GM18520 (cell line): ENCODE results near the gene DHRS12.

Experiments
- ATAC-seq: cut with Tn5 transposase; IDR thresholded peaks from one replicate; pipeline ENCODE4 v1.9.1; 2021; ENCODE audit not compliant: unreplicated experiment

DHRS12 gene

GRCh38 chr13:51811046-51811445, 7.1 kb upstream of the DHRS12 start:
- ATAC-seq, result no peak

GRCh38 chr13:51808811-51809210, 4.8 kb upstream of the DHRS12 start:
- ATAC-seq, result no peak

- no peak for ATAC-seq
These were observed 3.1 kb upstream of the DHRS12 start for GRCh38 chr13:51807041-51807440.

- no peak for ATAC-seq
These were observed 2.6 kb upstream of the DHRS12 start for GRCh38 chr13:51806566-51806965.

- ATAC-seq, result no peak
These were observed 2.0 kb upstream of the DHRS12 start for GRCh38 chr13:51805925-51806324.

- no peak for ATAC-seq
These were observed 1.4 kb upstream of the DHRS12 start for GRCh38 chr13:51805313-51805712.

GRCh38 chr13:51804295-51805172, 571 bp upstream of the DHRS12 start:
- no peak for ATAC-seq

- no peak for ATAC-seq
These were observed 1.1 kb downstream of the DHRS12 start for GRCh38 chr13:51802631-51803418.

- ATAC-seq, result no peak
These were observed 2.3 kb downstream of the DHRS12 start for GRCh38 chr13:51801631-51802099.

GRCh38 chr13:51800486-51800885, 3.5 kb downstream of the DHRS12 start:
- no peak for ATAC-seq

GRCh38 chr13:51799261-51799660, 4.7 kb downstream of the DHRS12 start:
- no peak for ATAC-seq

GRCh38 chr13:51797664-51798488, 6.1 kb downstream of the DHRS12 start:
- ATAC-seq, result no peak

GRCh38 chr13:51796546-51796945, 7.4 kb downstream of the DHRS12 start:
- no peak for ATAC-seq

GRCh38 chr13:51795419-51795818, 8.5 kb downstream of the DHRS12 start:
- no peak for ATAC-seq

- ATAC-seq, result no peak
These were observed 9.0 kb downstream of the DHRS12 start for GRCh38 chr13:51794964-51795363.

- no peak for ATAC-seq
These were observed 10.2 kb downstream of the DHRS12 start for GRCh38 chr13:51793570-51794271.

GRCh38 chr13:51786425-51787265, 17.3 kb downstream of the DHRS12 start:
- ATAC-seq, result no peak

- no peak for ATAC-seq
These were observed 18.1 kb downstream of the DHRS12 start for GRCh38 chr13:51785712-51786424.

- no peak for ATAC-seq
These were observed 19.9 kb downstream of the DHRS12 start for GRCh38 chr13:51784097-51784496.
